GM18861 (cell line): Measurements from ENCODE around the gene NDUFS2.

Experiments
- ATAC-seq: cut with Tn5 transposase; IDR thresholded peaks from one replicate; pipeline ENCODE4 v1.9.1; 2021; ENCODE audit not compliant: unreplicated experiment

Gene NDUFS2

GRCh38 chr1:161193561-161194235, 8.5 kb upstream of the NDUFS2 start:
- ATAC-seq = no peak

GRCh38 chr1:161195171-161195570, 7.0 kb upstream of the NDUFS2 start:
- ATAC-seq = no peak

GRCh38 chr1:161196111-161196510, 6.1 kb upstream of the NDUFS2 start:
- ATAC-seq = no peak

- no peak for ATAC-seq
Measured at GRCh38 chr1:161196521-161197451, 5.4 kb upstream of the NDUFS2 start.

- ATAC-seq = no peak
Measured at GRCh38 chr1:161197560-161198193, 4.5 kb upstream of the NDUFS2 start.

- ATAC-seq = no peak
Measured at GRCh38 chr1:161198194-161198896, 3.8 kb upstream of the NDUFS2 start.

- ATAC-seq = no peak
Measured at GRCh38 chr1:161198897-161199431, 3.2 kb upstream of the NDUFS2 start, which contains the start of gene ADAMTS4. TSS of gene ADAMTS4 (minus strand) at chr1:161199054. CDS start at chr1:161198627, 427 bp downstream.

- no peak for ATAC-seq
Measured at GRCh38 chr1:161199506-161200139, 2.5 kb upstream of the NDUFS2 start.

GRCh38 chr1:161200421-161200991, 1.7 kb upstream of the NDUFS2 start:
- no peak for ATAC-seq

GRCh38 chr1:161200992-161201835, 953 bp upstream of the NDUFS2 start:
- no peak for ATAC-seq

GRCh38 chr1:161206411-161207140, 4.4 kb downstream of the NDUFS2 start:
- no peak for ATAC-seq

GRCh38 chr1:161207173-161207572, 5.0 kb downstream of the NDUFS2 start:
- no peak for ATAC-seq

GRCh38 chr1:161209790-161210409, 7.7 kb downstream of the NDUFS2 start:
- ATAC-seq = peak; percentile 60

GRCh38 chr1:161214369-161214768, 12.2 kb downstream of the NDUFS2 start:
- ATAC-seq = no peak

GRCh38 chr1:161215076-161215475, 12.9 kb downstream of the NDUFS2 start, which contains the start of gene FCER1G:
TSS of gene FCER1G (plus strand) at chr1:161215295. CDS start at chr1:161215322, 27 bp downstream.
- ATAC-seq = no peak

GRCh38 chr1:161216945-161217712, 15.0 kb downstream of the NDUFS2 start:
- ATAC-seq = peak; percentile 89

GRCh38 chr1:161217831-161218230, 15.7 kb downstream of the NDUFS2 start:
- ATAC-seq = no peak
